Esophagus muscularis mucosa (tissue), 3 donors: ENCODE data around the gene CLK4.

Source experiments
- CTCF ChIP-seq, 3 experiments: fragments of 200-600 bp in 2 of 3; fragments of 450-650 bp in 1 of 3; sonication (generic) in 2 of 3; IDR thresholded peaks; one replicate each; pipeline ENCODE4 v1.5.1; 2017 to 2019; ENCODE audit warnings: antibody characterized with exemption in 3 of 3, mild to moderate bottlenecking in 2 of 3, moderate library complexity in 1 of 3
- POLR2A ChIP-seq: fragments of 450-650 bp; IDR thresholded peaks from one replicate; pipeline ENCODE4 v1.6.1; 2017; ENCODE audit warnings: antibody characterized with exemption, moderate library complexity, mild to moderate bottlenecking, low read depth
- POLR2AphosphoS5 ChIP-seq, 2 donors: sonication (generic); formaldehyde crosslinking; IDR thresholded peaks; one replicate each; pipeline ENCODE4 v1.6.1; 2017; ENCODE audit warnings: antibody characterized with exemption in 2 of 2

DNA sequence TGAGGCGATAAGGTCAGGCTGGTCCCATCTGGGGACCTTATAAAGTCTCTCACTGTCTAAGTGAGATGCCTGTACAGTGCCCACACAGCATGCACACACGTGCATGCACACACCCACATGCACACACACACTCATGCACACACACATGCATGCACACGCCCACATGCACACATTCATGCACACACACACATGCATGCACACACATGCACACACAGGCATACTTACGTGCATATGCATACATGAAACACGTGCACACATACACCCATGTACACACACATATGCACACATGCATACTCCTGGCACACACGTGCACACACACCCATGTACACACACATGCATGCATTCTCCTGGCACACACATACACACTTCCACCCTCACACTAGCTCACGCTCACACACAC, 48.9 kb downstream of the CLK4 start:
- TF ChIP-seq CTCF (IDR thresholded peaks at IDR 0.05) (no peak), POLR2A (no peak), POLR2AphosphoS5 (IDR thresholded peaks at IDR 0.05) (no peak)
